ENCODE results near the gene FANK1. TPM values are rescaled to one million over a fixed set of nuclear protein-coding genes. Genes with fewer than 3 reads are reported as not detected.

FANK1 gene
- total RNA-seq, 2 experiments from 2014 or later: not detected

- Histone ChIP-seq H3K4me3 (ENCODE audit: low read depth, low read length, poor library complexity, severe bottlenecking) (no peak overlapping the region), H2AFZ (ENCODE audit: low read length) (no peak overlapping the region), H3K4me1 (ENCODE audit: insufficient read depth, low read length, poor library complexity, severe bottlenecking) (no peaks in the 10 kb centered on the region), H3K36me3 (ENCODE audit: insufficient read depth, low read length) (no peaks in the 10 kb centered on the region), H3K27ac (ENCODE audit: low read depth, low read length, poor library complexity, severe bottlenecking) (no peak overlapping the region), H3K4me2 (ENCODE audit: low read length) (no peak overlapping the region), H3K79me2 (ENCODE audit: insufficient read depth, low read depth, low read length) (no peaks in the 10 kb centered on the region), H4K20me1 (ENCODE audit: insufficient read depth, low read length) (no peaks in the 10 kb centered on the region), H3K9me2 (ENCODE audit: insufficient read depth, low read length) (no peaks in the 10 kb centered on the region), H3K9me3 (ENCODE audit: low read length) (no peaks in the 10 kb centered on the region)
- CTCF ChIA-PET (ENCODE audit: unreplicated experiment): interaction anchor here (0.6 kb wide), 1 partner anchor 32 kb away, joined by 3 read pairs; no protein-coding TSS in a partner anchor
- intact Hi-C loops (cut with micrococcal nuclease; ENCODE audit: unreplicated experiment): no loop called here
- TF ChIP-seq EZH2phosphoT487 (IDR thresholded peaks at IDR 0.05; ENCODE audit: borderline replicate concordance, low read depth, low read length): no peak
- TF ChIP-seq, protein P1, sequence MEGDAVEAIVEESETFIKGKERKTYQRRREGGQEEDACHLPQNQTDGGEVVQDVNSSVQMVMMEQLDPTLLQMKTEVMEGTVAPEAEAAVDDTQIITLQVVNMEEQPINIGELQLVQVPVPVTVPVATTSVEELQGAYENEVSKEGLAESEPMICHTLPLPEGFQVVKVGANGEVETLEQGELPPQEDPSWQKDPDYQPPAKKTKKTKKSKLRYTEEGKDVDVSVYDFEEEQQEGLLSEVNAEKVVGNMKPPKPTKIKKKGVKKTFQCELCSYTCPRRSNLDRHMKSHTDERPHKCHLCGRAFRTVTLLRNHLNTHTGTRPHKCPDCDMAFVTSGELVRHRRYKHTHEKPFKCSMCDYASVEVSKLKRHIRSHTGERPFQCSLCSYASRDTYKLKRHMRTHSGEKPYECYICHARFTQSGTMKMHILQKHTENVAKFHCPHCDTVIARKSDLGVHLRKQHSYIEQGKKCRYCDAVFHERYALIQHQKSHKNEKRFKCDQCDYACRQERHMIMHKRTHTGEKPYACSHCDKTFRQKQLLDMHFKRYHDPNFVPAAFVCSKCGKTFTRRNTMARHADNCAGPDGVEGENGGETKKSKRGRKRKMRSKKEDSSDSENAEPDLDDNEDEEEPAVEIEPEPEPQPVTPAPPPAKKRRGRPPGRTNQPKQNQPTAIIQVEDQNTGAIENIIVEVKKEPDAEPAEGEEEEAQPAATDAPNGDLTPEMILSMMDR (conservative IDR thresholded peaks at IDR 0.05; ENCODE audit: low read length): no peak
- POLR2A ChIA-PET: interaction anchor here (1.2 kb wide), 1 partner anchor 31 kb away, joined by 3 read pairs; no protein-coding TSS in a partner anchor
- DNase-seq (ENCODE audit: low spot score): no peak
- BruUV-seq (replicated peaks): no TSS peak
Measured at GRCh38 chr10:125961743-125962142, 65.4 kb downstream of the FANK1 start.

DNA sequence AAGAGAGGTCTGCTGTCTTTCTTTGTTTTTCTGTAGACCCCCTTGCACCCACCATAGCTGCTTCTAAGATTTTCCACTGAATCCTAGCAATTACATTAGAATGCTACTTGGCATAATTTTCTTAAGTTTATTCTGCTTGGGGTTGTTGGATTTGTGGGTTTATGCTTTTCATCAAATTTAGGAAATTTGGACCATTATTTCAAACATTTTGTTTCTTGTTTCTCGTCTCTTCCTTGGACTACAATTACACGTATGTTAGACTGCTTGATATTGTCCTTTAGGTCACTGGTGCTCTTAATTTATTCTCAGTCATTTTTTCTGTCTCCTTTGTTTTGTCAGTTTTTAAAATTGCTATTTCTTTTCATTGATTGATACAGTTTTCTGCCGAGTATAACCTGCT, 65.8 kb downstream of the FANK1 start:
- Histone ChIP-seq H3K79me2 (ENCODE audit: insufficient read depth, low read depth, low read length) (no peaks in the 10 kb centered on the region), H3K9me2 (ENCODE audit: insufficient read depth, low read length) (no peaks in the 10 kb centered on the region), H3K4me3 (ENCODE audit: low read depth, low read length, poor library complexity, severe bottlenecking) (no peak overlapping the region), H3K9me3 (ENCODE audit: low read length) (no peaks in the 10 kb centered on the region), H3K27ac (ENCODE audit: low read depth, low read length, poor library complexity, severe bottlenecking) (no peak overlapping the region), H4K20me1 (ENCODE audit: insufficient read depth, low read length) (no peaks in the 10 kb centered on the region), H2AFZ (ENCODE audit: low read length) (no peak overlapping the region), H3K4me1 (ENCODE audit: insufficient read depth, low read length, poor library complexity, severe bottlenecking) (no peaks in the 10 kb centered on the region), H3K4me2 (ENCODE audit: low read length) (no peak overlapping the region), H3K36me3 (ENCODE audit: insufficient read depth, low read length) (no peaks in the 10 kb centered on the region)
- CTCF ChIA-PET (ENCODE audit: unreplicated experiment): interaction anchor here (0.6 kb wide), 1 partner anchor 32 kb away, joined by 3 read pairs; no protein-coding TSS in a partner anchor
- intact Hi-C loops (cut with micrococcal nuclease; ENCODE audit: unreplicated experiment): no loop called here
- no peak for DNase-seq (ENCODE audit: low spot score)
- no TSS peak for BruUV-seq (replicated peaks)
- POLR2A ChIA-PET: interaction anchor here (1.2 kb wide), 1 partner anchor 31 kb away, joined by 3 read pairs; no protein-coding TSS in a partner anchor
- no peak for TF ChIP-seq EZH2phosphoT487 (IDR thresholded peaks at IDR 0.05; ENCODE audit: borderline replicate concordance, low read depth, low read length)
- TF ChIP-seq, protein P1 (conservative IDR thresholded peaks at IDR 0.05; ENCODE audit: low read length): no peak

GRCh38 chr10:125964558-125964957, 68.2 kb downstream of the FANK1 start:
- ChIA-PET POLR2A (interaction anchor here (0.7 kb wide), 1 partner anchor 251 kb away, joined by 3 read pairs; no protein-coding TSS in a partner anchor), CTCF (ENCODE audit: unreplicated experiment) (no interaction called here)
- Histone ChIP-seq H2AFZ (ENCODE audit: low read length) (no peak overlapping the region), H3K9me3 (ENCODE audit: low read length) (no peaks in the 10 kb centered on the region), H3K4me2 (ENCODE audit: low read length) (no peak overlapping the region), H3K27ac (ENCODE audit: low read depth, low read length, poor library complexity, severe bottlenecking) (no peak overlapping the region), H4K20me1 (ENCODE audit: insufficient read depth, low read length) (no peaks in the 10 kb centered on the region), H3K4me1 (ENCODE audit: insufficient read depth, low read length, poor library complexity, severe bottlenecking) (no peaks in the 10 kb centered on the region), H3K9me2 (ENCODE audit: insufficient read depth, low read length) (no peaks in the 10 kb centered on the region), H3K36me3 (ENCODE audit: insufficient read depth, low read length) (no peaks in the 10 kb centered on the region), H3K79me2 (ENCODE audit: insufficient read depth, low read depth, low read length) (no peaks in the 10 kb centered on the region), H3K4me3 (ENCODE audit: low read depth, low read length, poor library complexity, severe bottlenecking) (no peak overlapping the region)
- intact Hi-C loops (cut with micrococcal nuclease; ENCODE audit: unreplicated experiment): no loop called here
- no peak for TF ChIP-seq EZH2phosphoT487 (IDR thresholded peaks at IDR 0.05; ENCODE audit: borderline replicate concordance, low read depth, low read length)
- TF ChIP-seq, protein P1 (conservative IDR thresholded peaks at IDR 0.05; ENCODE audit: low read length): no peak
- BruUV-seq (replicated peaks): no TSS peak
- DNase-seq (ENCODE audit: low spot score): no peak
